AG04449 (cell line): ENCODE results near the gene RBSN.

Experiments used
- CTCF ChIA-PET: fragments of 350-600 bp; formaldehyde crosslinking; extraction: SDS; loops from one replicate; lab custom pipeline; 2021; ENCODE audit warnings: antibody characterized with exemption; lab: Yijun Ruan, JAX
- POLR2A ChIA-PET: fragments of 400-600, 350-600 bp; formaldehyde crosslinking; extraction: SDS; loops from one replicate; lab custom pipeline; 2020; ENCODE audit warnings: antibody characterized with exemption, inconsistent platforms; lab: Yijun Ruan, JAX
- DNase-seq: peaks from one replicate; pipeline ENCODE4 v3.0.0-alpha.2; 2010; ENCODE audit warnings: low read depth, low spot score
- H3K4me3 ChIP-seq: 2 replicates; pipeline ENCODE4 v1.5.1; 2011; ENCODE audit warnings: low read depth, mild to moderate bottlenecking, control low read depth, low read length
- CTCF ChIP-seq: IDR thresholded peaks from one replicate; pipeline ENCODE4 v1.5.1; 2011; ENCODE audit warnings: mild to moderate bottlenecking, moderate library complexity, low read length, control low read depth, inconsistent platforms; ENCODE audit not compliant: insufficient read depth; ENCODE audit errors: missing control alignments

Gene RBSN

GRCh38 chr3:15094187-15094875 is 4.6 kb downstream of the RBSN start:
- ChIA-PET CTCF (interaction anchor here (1.6 to 2.1 kb wide), 2 partner anchors 12 to 13 kb away, joined by 3 to 8 read pairs; no protein-coding TSS in a partner anchor), POLR2A (no interaction called here)
- no peak for TF ChIP-seq CTCF
- no peak for DNase-seq
- no peak overlapping the region for H3K4me3 ChIP-seq

- no peak for TF ChIP-seq CTCF
- H3K4me3 ChIP-seq = no peak overlapping the region
- ChIA-PET CTCF (interaction anchor here (1.2 kb wide), 1 partner anchor 16 kb away, joined by 5 read pairs; no protein-coding TSS in a partner anchor), POLR2A (no interaction called here)
- no peak for DNase-seq
These were observed 6.3 kb downstream of the RBSN start for GRCh38 chr3:15092686-15093085.

GRCh38 chr3:15091575-15091974 is 7.4 kb downstream of the RBSN start:
- ChIA-PET POLR2A (no interaction called here), CTCF (interaction anchor here (1.2 to 2.3 kb wide), 2 partner anchors 17 to 165 kb away, joined by 5 to 7 read pairs; no protein-coding TSS in a partner anchor)
- DNase-seq = no peak
- no peak overlapping the region for H3K4me3 ChIP-seq
- no peak for TF ChIP-seq CTCF

GRCh38 chr3:15089201-15089600 is 9.7 kb downstream of the RBSN start:
- POLR2A ChIA-PET = no interaction called here

GRCh38 chr3:15086699-15087098 is 12.2 kb downstream of the RBSN start:
- ChIA-PET POLR2A (no interaction called here), CTCF (no interaction called here)
- no peak for TF ChIP-seq CTCF
- no peak for DNase-seq
- no peak overlapping the region for H3K4me3 ChIP-seq

More at GRCh38 chr3:15089201-15089600, 9.7 kb downstream of the RBSN start:
- DNase-seq = no peak
- CTCF ChIA-PET = interaction anchor here (1.4 kb wide), 1 partner anchor 166 kb away, joined by 4 read pairs; no protein-coding TSS in a partner anchor
- no peak for TF ChIP-seq CTCF
- H3K4me3 ChIP-seq = no peak overlapping the region

- CTCF ChIA-PET = no interaction called here
- no peak for TF ChIP-seq CTCF
- H3K4me3 ChIP-seq = no peak overlapping the region
These were observed 12.7 kb downstream of the RBSN start for GRCh38 chr3:15086263-15086662.

More at GRCh38 chr3:15086263-15086662, 12.7 kb downstream of the RBSN start:
- DNase-seq = no peak
- POLR2A ChIA-PET = no interaction called here
